HepG2 (cell line): ENCODE measurements around the gene GGA3. TPM values are rescaled to one million over a fixed set of nuclear protein-coding genes. Genes with fewer than 3 reads are reported as not detected.
A peak's percentile ranks its signal among the peaks of the same experiment; 100 is the strongest.

ENCODE experiments used
- ATF4 ChIP-seq, 2 experiments: fragments of 450-650 bp in 1 of 2; sonication (generic) in 1 of 2; formaldehyde crosslinking; IDR thresholded peaks; 2 replicates each; pipeline versions ENCODE4 v1.5.0 to v1.8.0; 2020 to 2022; ENCODE audit warnings: mild to moderate bottlenecking in 1 of 2, missing genetic modification reagents in 1 of 2
- ATF6 ChIP-seq: sonication (generic); formaldehyde crosslinking; conservative IDR thresholded peaks from 2 replicates; pipeline ENCODE4 v1.4.0; 2020; ENCODE audit warnings: missing genetic modification reagents
- BRCA1 ChIP-seq: sonication (generic); formaldehyde crosslinking; IDR thresholded peaks from 2 replicates; pipeline ENCODE4 v1.4.0; 2020; ENCODE audit warnings: missing genetic modification reagents
- BRF2 ChIP-seq: sonication (generic); formaldehyde crosslinking; IDR thresholded peaks from 2 replicates; pipeline ENCODE4 v1.8.1; 2022; ENCODE audit warnings: mild to moderate bottlenecking, missing genetic modification reagents
- HINFP ChIP-seq: sonication (generic); formaldehyde crosslinking; IDR thresholded peaks from 2 replicates; pipeline ENCODE4 v1.4.0; 2020; ENCODE audit warnings: low read depth, mild to moderate bottlenecking, missing genetic modification reagents
- KDM3A ChIP-seq: IDR thresholded peaks from 2 replicates; pipeline ENCODE4 v1.6.1; 2018; ENCODE audit warnings: low read depth, missing compliant biosample characterization
- THAP8 ChIP-seq: sonication (generic); formaldehyde crosslinking; IDR thresholded peaks from 2 replicates; pipeline ENCODE4 v1.5.1; 2020; ENCODE audit warnings: missing genetic modification reagents, mild to moderate bottlenecking, borderline replicate concordance
- ZBTB10 ChIP-seq: sonication (generic); formaldehyde crosslinking; IDR thresholded peaks from 2 replicates; pipeline ENCODE4 v1.4.0; 2020; ENCODE audit warnings: missing genetic modification reagents, borderline replicate concordance
- ZBTB42 ChIP-seq: sonication (generic); formaldehyde crosslinking; IDR thresholded peaks from 2 replicates; pipeline ENCODE4 v1.5.0; 2020; ENCODE audit warnings: mild to moderate bottlenecking, missing genetic modification reagents
- ZNF570 ChIP-seq: sonication (generic); formaldehyde crosslinking; IDR thresholded peaks from 2 replicates; pipeline ENCODE4 v1.4.0; 2020; ENCODE audit warnings: mild to moderate bottlenecking, missing genetic modification reagents, borderline replicate concordance
- ZNF589 ChIP-seq: sonication (generic); formaldehyde crosslinking; conservative IDR thresholded peaks from 2 replicates; pipeline ENCODE4 v1.8.0; 2022; ENCODE audit warnings: mild to moderate bottlenecking, moderate library complexity, missing genetic modification reagents
- ZNF609 ChIP-seq: sonication (generic); formaldehyde crosslinking; IDR thresholded peaks from 2 replicates; pipeline ENCODE4 v1.4.0; 2020; ENCODE audit warnings: mild to moderate bottlenecking, missing genetic modification reagents, borderline replicate concordance
- ZNF747 ChIP-seq: sonication (generic); formaldehyde crosslinking; IDR thresholded peaks from 2 replicates; pipeline ENCODE4 v1.8.1; 2023; ENCODE audit warnings: missing genetic modification reagents, mild to moderate bottlenecking, borderline replicate concordance
- polyA plus RNA-seq, 8 experiments: library from polyadenylated mRNA; depleted of rRNA in 3 of 8; stranded (reverse) in 7 of 8; unstranded in 1 of 8; fragments of >200 nt; fragmentation: Illumina TruSeq in 4 of 8; extraction: Trizol in 4 of 8; gene quantifications; 2 replicates each; pipeline versions ENCODE4 v1.2.1 to v1.2.3, GENCODE V29; 2011 to 2016; ENCODE audit warnings: low read depth in 4 of 8, missing spikeins in 1 of 8, mixed read lengths in 1 of 8; ENCODE audit not compliant: insufficient read depth in 1 of 8
- total RNA-seq, 5 experiments: library from RNA; depleted of rRNA; stranded (reverse); fragments of >200 nt; fragmentation: Illumina TruSeq; extraction: Trizol; gene quantifications; 2 replicates each; pipeline ENCODE4 v1.2.3, GENCODE V29; 2016; ENCODE audit warnings: low read depth in 1 of 5

Gene GGA3
- total and polyA plus RNA-seq, 2 of the 13 experiments (the other 11 are each of a cell fraction or from before 2014, with no cell fraction given) = 28.4 to 43.7 TPM

- TF ChIP-seq BRF2 (CRISPR knock-in tag) (0 out of 2 replicates have a peak, but pooled peaks have one; percentile 1), ZBTB10 (CRISPR knock-in tag) (no peak), ZNF570 (CRISPR knock-in tag) (no peak), ZNF609 (CRISPR knock-in tag) (no peak), ATF4 (CRISPR knock-in tag; IDR thresholded peaks at IDR 0.05) (peak in 1 of 2 experiments; percentile 6; a peak in 1 of 4 replicates), ATF6 (CRISPR knock-in tag) (no peak), BRCA1 (CRISPR knock-in tag) (no peak), ZNF589 (CRISPR knock-in tag) (0 out of 2 replicates have a peak, but pooled peaks have one; percentile 43), ZNF747 (CRISPR knock-in tag) (0 out of 2 replicates have a peak, but pooled peaks have one; percentile 36), KDM3A (no peak), THAP8 (CRISPR knock-in tag) (no peak), HINFP (CRISPR knock-in tag) (0 out of 2 replicates have a peak, but pooled peaks have one; percentile 7), ZBTB42 (CRISPR knock-in tag) (no peak)
Measured at GRCh38 chr17:75289832-75290337, 28.5 kb upstream of the GGA3 start (continued).
